Measurements from ENCODE around the gene ARHGEF17. TPM values are rescaled to one million over a fixed set of nuclear protein-coding genes. Genes with fewer than 3 reads are reported as not detected.
A peak's percentile ranks its signal among the peaks of the same experiment; 100 is the strongest.

ARHGEF17 gene
- total and polyA plus RNA-seq, 5 donors from 2014 or later: 0.47 TPM; not detected in 4

GRCh38 chr11:73406131-73406530 lies 98.1 kb downstream of the ARHGEF17 start:
- no peak overlapping the region for H3K27ac ChIP-seq (ENCODE audit: insufficient read depth, low read length, poor library complexity, severe bottlenecking)
- Mint-ChIP-seq H3K27me3 (no peaks in the 10 kb centered on the region), H3K4me1 (no peaks in the 10 kb centered on the region), H3K36me3 (peaks cover 23% of the 10 kb centered on the region), H3K9me3 (no peaks in the 10 kb centered on the region), H3K4me3 (no peak overlapping the region), H3K27ac (no peak overlapping the region)
- peaks cover 25% of the 10 kb centered on the region for H3K36me3 ChIP-seq (ENCODE audit: control insufficient read depth, insufficient read depth, low read length)
- H3K27me3 ChIP-seq (ENCODE audit: control insufficient read depth, insufficient read depth, low read length): no peaks in the 10 kb centered on the region
- no peak overlapping the region for H3K4me3 ChIP-seq (ENCODE audit: low read depth, low read length)
- H3K4me1 ChIP-seq (ENCODE audit: control insufficient read depth, insufficient read depth, low read length, poor library complexity, severe bottlenecking): no peaks in the 10 kb centered on the region
- DNase-seq (no peak), ATAC-seq (ENCODE audit: low read depth in 2 of 2) (no peak)
- no peaks in the 10 kb centered on the region for H3K9me3 ChIP-seq (ENCODE audit: control insufficient read depth in 2 of 2, low read length in 2 of 2)

DNA sequence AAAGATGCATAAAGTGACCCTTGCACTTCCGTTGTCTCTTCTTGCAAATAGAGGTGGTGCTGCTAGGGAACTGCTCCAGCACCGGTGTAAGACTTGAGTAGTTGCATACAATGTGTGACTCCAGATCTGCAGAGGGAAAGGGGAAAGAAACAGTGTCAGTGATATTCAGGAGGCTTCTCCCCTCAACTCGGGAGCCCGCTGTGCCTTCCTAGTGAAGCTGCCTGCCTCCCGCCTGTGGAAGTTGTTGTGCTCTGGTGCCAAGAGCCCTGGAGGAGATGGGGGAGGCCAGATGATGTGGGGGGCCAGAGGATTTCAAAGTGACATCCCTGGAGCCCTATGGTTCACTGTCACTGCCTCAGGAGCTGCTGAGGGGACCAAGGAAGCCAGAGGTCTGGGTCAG lies 98.5 kb downstream of the ARHGEF17 start:
- H3K36me3 ChIP-seq (ENCODE audit: control insufficient read depth, insufficient read depth, low read length): peaks cover 25% of the 10 kb centered on the region
- H3K27ac ChIP-seq (ENCODE audit: insufficient read depth, low read length, poor library complexity, severe bottlenecking): no peak overlapping the region
- H3K4me3 ChIP-seq (ENCODE audit: low read depth, low read length): no peak overlapping the region
- no peak for ATAC-seq (ENCODE audit: low read depth in 2 of 2)
- H3K4me3 Mint-ChIP-seq: no peak overlapping the region
- H3K9me3 Mint-ChIP-seq: no peaks in the 10 kb centered on the region
- H3K9me3 ChIP-seq (ENCODE audit: control insufficient read depth in 2 of 2, low read length in 2 of 2): no peaks in the 10 kb centered on the region
- H3K36me3 Mint-ChIP-seq: peaks cover 23% of the 10 kb centered on the region
- no peaks in the 10 kb centered on the region for H3K4me1 Mint-ChIP-seq
- no peaks in the 10 kb centered on the region for H3K4me1 ChIP-seq (ENCODE audit: control insufficient read depth, insufficient read depth, low read length, poor library complexity, severe bottlenecking)
- H3K27ac Mint-ChIP-seq: peak overlapping the region in 2 of 3 donors; percentile 32 to 65
- H3K27me3 ChIP-seq (ENCODE audit: control insufficient read depth, insufficient read depth, low read length): no peaks in the 10 kb centered on the region
- no peak for DNase-seq
- no peaks in the 10 kb centered on the region for H3K27me3 Mint-ChIP-seq

- no peaks in the 10 kb centered on the region for H3K27me3 Mint-ChIP-seq
Observed at GRCh38 chr11:73409431-73409830, 101.4 kb downstream of the ARHGEF17 start.

DNA sequence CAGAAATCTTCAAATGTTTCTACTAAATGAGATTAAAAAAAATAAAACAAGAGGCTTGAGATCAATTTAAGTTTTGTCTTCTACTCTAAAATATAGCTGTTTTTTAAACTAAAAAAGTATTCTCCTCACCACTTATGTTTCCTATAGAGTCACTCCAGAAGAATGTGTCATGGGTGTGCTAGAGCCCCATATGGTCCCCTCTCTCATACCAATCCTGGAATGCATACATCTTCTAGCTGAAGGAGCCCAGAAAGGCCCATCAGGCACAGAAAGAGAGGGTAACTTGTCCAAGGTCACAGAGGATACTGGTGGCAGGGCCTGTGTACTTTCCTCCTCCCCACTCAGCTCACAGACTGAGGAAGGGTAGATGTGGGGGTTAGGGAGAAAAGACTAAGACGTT lies 102.6 kb downstream of the ARHGEF17 start:
- no peaks in the 10 kb centered on the region for H3K27me3 ChIP-seq (ENCODE audit: control insufficient read depth, insufficient read depth, low read length)
- Mint-ChIP-seq H3K4me3 (no peak overlapping the region), H3K4me1 (peaks cover 2 to 7% (median 3%) of the 10 kb centered on the region in 4 donors), H3K36me3 (peaks cover 29% of the 10 kb centered on the region), H3K9me3 (no peaks in the 10 kb centered on the region), H3K27ac (no peak overlapping the region), H3K27me3 (no peaks in the 10 kb centered on the region)
- no peak for ATAC-seq (ENCODE audit: low read depth in 2 of 2)
- no peak overlapping the region for H3K27ac ChIP-seq (ENCODE audit: insufficient read depth, low read length, poor library complexity, severe bottlenecking)
- H3K9me3 ChIP-seq (ENCODE audit: control insufficient read depth in 2 of 2, low read length in 2 of 2): no peaks in the 10 kb centered on the region
- no peak for DNase-seq
- no peaks in the 10 kb centered on the region for H3K4me1 ChIP-seq (ENCODE audit: control insufficient read depth, insufficient read depth, low read length, poor library complexity, severe bottlenecking)
- peaks cover 20% of the 10 kb centered on the region for H3K36me3 ChIP-seq (ENCODE audit: control insufficient read depth, insufficient read depth, low read length)
- H3K4me3 ChIP-seq (ENCODE audit: low read depth, low read length): no peak overlapping the region

More at GRCh38 chr11:73409431-73409830, 101.4 kb downstream of the ARHGEF17 start:
- H3K4me3 ChIP-seq (ENCODE audit: low read depth, low read length): no peak overlapping the region
- H3K27ac ChIP-seq (ENCODE audit: insufficient read depth, low read length, poor library complexity, severe bottlenecking): no peak overlapping the region
- Mint-ChIP-seq H3K36me3 (peaks cover 29% of the 10 kb centered on the region), H3K4me1 (peaks cover 0 to 7% (median 1%) of the 10 kb centered on the region in 4 donors), H3K4me3 (no peak overlapping the region), H3K27ac (peak overlapping the region in 2 of 3 donors; percentile 49 to 65), H3K9me3 (no peaks in the 10 kb centered on the region)
- no peaks in the 10 kb centered on the region for H3K4me1 ChIP-seq (ENCODE audit: control insufficient read depth, insufficient read depth, low read length, poor library complexity, severe bottlenecking)
- H3K9me3 ChIP-seq (ENCODE audit: control insufficient read depth in 2 of 2, low read length in 2 of 2): no peaks in the 10 kb centered on the region
- H3K27me3 ChIP-seq (ENCODE audit: control insufficient read depth, insufficient read depth, low read length): no peaks in the 10 kb centered on the region
- no peak for ATAC-seq (ENCODE audit: low read depth in 2 of 2)
- peaks cover 25% of the 10 kb centered on the region for H3K36me3 ChIP-seq (ENCODE audit: control insufficient read depth, insufficient read depth, low read length)
- no peak for DNase-seq

- Histone ChIP-seq H3K27me3 (ENCODE audit: control insufficient read depth, insufficient read depth, low read length) (no peaks in the 10 kb centered on the region), H3K4me1 (ENCODE audit: control insufficient read depth, insufficient read depth, low read length, poor library complexity, severe bottlenecking) (no peaks in the 10 kb centered on the region), H3K4me3 (ENCODE audit: low read depth, low read length) (no peak overlapping the region), H3K36me3 (ENCODE audit: control insufficient read depth, insufficient read depth, low read length) (peaks cover 19% of the 10 kb centered on the region), H3K27ac (ENCODE audit: insufficient read depth, low read length, poor library complexity, severe bottlenecking) (no peak overlapping the region), H3K9me3 (ENCODE audit: control insufficient read depth in 2 of 2, low read length in 2 of 2) (no peaks in the 10 kb centered on the region)
- Mint-ChIP-seq H3K36me3 (peaks cover 29% of the 10 kb centered on the region), H3K9me3 (no peaks in the 10 kb centered on the region), H3K4me3 (no peak overlapping the region), H3K27ac (no peak overlapping the region), H3K4me1 (peaks cover 2 to 7% (median 4%) of the 10 kb centered on the region in 4 donors), H3K27me3 (no peaks in the 10 kb centered on the region)
- DNase-seq (no peak), ATAC-seq (ENCODE audit: low read depth in 2 of 2) (no peak)
Observed at GRCh38 chr11:73411031-73411430, 103.0 kb downstream of the ARHGEF17 start.

DNA sequence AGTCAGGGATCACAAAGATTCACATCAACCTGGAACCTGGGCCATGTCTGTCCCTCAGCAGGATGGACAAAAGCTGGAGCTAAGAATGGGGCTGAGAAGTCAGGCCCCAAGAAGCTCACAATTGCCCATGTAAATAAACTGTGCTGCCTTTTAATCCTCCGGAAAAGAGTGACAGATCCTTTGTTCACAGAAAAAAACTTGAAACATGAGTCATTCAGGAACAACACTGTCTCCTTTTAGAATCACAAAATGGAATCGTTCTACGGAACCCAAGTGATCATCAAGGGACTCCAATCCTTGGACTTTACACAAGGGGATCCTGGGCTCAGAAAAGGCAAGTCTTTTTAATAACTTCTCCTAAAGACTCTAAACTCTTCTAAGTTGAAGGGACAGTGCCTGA lies 104.2 kb downstream of the ARHGEF17 start:
- Histone ChIP-seq H3K27ac (ENCODE audit: insufficient read depth, low read length, poor library complexity, severe bottlenecking) (no peak overlapping the region), H3K9me3 (ENCODE audit: control insufficient read depth in 2 of 2, low read length in 2 of 2) (no peaks in the 10 kb centered on the region), H3K27me3 (ENCODE audit: control insufficient read depth, insufficient read depth, low read length) (no peaks in the 10 kb centered on the region), H3K36me3 (ENCODE audit: control insufficient read depth, insufficient read depth, low read length) (peaks cover 13% of the 10 kb centered on the region), H3K4me1 (ENCODE audit: control insufficient read depth, insufficient read depth, low read length, poor library complexity, severe bottlenecking) (no peaks in the 10 kb centered on the region), H3K4me3 (ENCODE audit: low read depth, low read length) (no peak overlapping the region)
- DNase-seq: no peak
- H3K4me3 Mint-ChIP-seq: no peak overlapping the region
- H3K27ac Mint-ChIP-seq: peak overlapping the region in 2 of 3 donors; percentile 44 to 70
- no peak for ATAC-seq (ENCODE audit: low read depth in 2 of 2)
- no peaks in the 10 kb centered on the region for H3K9me3 Mint-ChIP-seq
- H3K36me3 Mint-ChIP-seq: peaks cover 33% of the 10 kb centered on the region
- H3K4me1 Mint-ChIP-seq: peaks cover 2 to 8% (median 5%) of the 10 kb centered on the region in 4 donors
- no peaks in the 10 kb centered on the region for H3K27me3 Mint-ChIP-seq

DNA sequence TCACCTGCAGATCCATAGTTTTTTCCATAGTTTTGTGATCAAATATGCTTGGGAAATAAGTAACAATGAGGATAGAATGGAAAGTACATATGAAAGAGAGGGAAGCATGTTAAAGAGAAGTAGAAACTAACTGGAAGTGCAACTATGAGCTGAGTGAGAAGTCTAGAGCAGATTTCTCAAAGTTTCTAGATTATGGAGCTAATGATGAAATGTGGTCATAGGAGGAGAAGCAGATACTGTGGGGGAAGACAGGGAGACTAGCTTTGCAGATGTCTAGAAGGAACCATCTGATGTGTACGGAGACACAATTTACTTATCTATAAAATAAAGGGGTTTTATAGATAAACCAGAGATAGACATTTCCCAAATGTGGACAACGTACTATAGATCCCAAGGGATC lies 105.2 kb downstream of the ARHGEF17 start:
- Mint-ChIP-seq H3K4me3 (no peak overlapping the region), H3K4me1 (peaks cover 2 to 8% (median 5%) of the 10 kb centered on the region in 4 donors), H3K9me3 (no peaks in the 10 kb centered on the region), H3K27me3 (no peaks in the 10 kb centered on the region), H3K27ac (no peak overlapping the region), H3K36me3 (peaks cover 31% of the 10 kb centered on the region)
- Histone ChIP-seq H3K4me1 (ENCODE audit: control insufficient read depth, insufficient read depth, low read length, poor library complexity, severe bottlenecking) (no peaks in the 10 kb centered on the region), H3K27ac (ENCODE audit: insufficient read depth, low read length, poor library complexity, severe bottlenecking) (no peak overlapping the region), H3K27me3 (ENCODE audit: control insufficient read depth, insufficient read depth, low read length) (no peaks in the 10 kb centered on the region), H3K36me3 (ENCODE audit: control insufficient read depth, insufficient read depth, low read length) (peaks cover 15% of the 10 kb centered on the region), H3K4me3 (ENCODE audit: low read depth, low read length) (no peak overlapping the region), H3K9me3 (ENCODE audit: control insufficient read depth in 2 of 2, low read length in 2 of 2) (no peaks in the 10 kb centered on the region)
- no peak for DNase-seq
- no peak for ATAC-seq (ENCODE audit: low read depth in 2 of 2)

DNA sequence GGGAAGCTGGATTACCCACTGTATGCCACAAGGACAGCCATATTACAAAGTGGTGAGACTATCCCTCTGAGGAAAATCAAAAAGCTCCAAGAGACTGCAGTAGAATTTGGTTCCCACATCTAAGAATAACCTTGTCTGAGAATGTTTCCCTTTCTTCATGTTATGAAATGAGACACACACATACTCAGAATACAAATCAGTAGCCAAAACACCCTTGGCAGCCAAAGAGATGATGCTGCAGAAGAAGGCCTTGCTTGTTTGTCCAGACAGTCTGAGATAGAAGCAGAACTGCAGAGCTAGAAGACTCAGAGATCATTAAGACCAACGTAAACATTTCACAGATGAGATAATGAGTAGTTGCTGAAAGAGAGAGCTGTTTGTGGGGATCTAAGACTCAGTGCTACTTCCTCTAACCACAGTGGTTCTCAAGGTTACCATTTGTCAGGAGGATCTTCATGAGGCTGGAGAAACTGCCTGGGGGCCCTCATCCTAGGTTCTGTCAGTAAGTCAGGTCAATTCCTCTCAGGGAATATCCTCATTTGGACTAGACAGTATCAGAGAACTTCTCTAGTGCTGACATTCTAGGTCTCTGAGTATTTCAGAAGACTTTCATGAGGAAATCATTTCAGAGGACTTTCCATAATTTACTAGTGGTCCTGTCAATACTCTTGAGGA lies 107.0 kb downstream of the ARHGEF17 start:
- Histone ChIP-seq H3K27me3 (ENCODE audit: control insufficient read depth, insufficient read depth, low read length) (no peaks in the 10 kb centered on the region), H3K4me1 (ENCODE audit: control insufficient read depth, insufficient read depth, low read length, poor library complexity, severe bottlenecking) (no peaks in the 10 kb centered on the region), H3K9me3 (ENCODE audit: control insufficient read depth in 2 of 2, low read length in 2 of 2) (no peaks in the 10 kb centered on the region), H3K4me3 (ENCODE audit: low read depth, low read length) (no peak overlapping the region), H3K36me3 (ENCODE audit: control insufficient read depth, insufficient read depth, low read length) (peaks cover 7% of the 10 kb centered on the region), H3K27ac (ENCODE audit: insufficient read depth, low read length, poor library complexity, severe bottlenecking) (no peak overlapping the region)
- DNase-seq (peak in 1 of 3 donors; percentile 12), ATAC-seq (ENCODE audit: low read depth in 2 of 2) (no peak)
- Mint-ChIP-seq H3K36me3 (peaks cover 26% of the 10 kb centered on the region), H3K27ac (peak overlapping the region in 1 of 3 donors; percentile 17), H3K9me3 (no peaks in the 10 kb centered on the region), H3K27me3 (no peaks in the 10 kb centered on the region), H3K4me3 (no peak overlapping the region), H3K4me1 (peaks cover 2 to 8% (median 5%) of the 10 kb centered on the region in 4 donors)
